ENCODE results near the gene IKZF4.
A peak's percentile ranks its signal among the peaks of the same experiment; 100 is the strongest.

IKZF4 gene

DNA sequence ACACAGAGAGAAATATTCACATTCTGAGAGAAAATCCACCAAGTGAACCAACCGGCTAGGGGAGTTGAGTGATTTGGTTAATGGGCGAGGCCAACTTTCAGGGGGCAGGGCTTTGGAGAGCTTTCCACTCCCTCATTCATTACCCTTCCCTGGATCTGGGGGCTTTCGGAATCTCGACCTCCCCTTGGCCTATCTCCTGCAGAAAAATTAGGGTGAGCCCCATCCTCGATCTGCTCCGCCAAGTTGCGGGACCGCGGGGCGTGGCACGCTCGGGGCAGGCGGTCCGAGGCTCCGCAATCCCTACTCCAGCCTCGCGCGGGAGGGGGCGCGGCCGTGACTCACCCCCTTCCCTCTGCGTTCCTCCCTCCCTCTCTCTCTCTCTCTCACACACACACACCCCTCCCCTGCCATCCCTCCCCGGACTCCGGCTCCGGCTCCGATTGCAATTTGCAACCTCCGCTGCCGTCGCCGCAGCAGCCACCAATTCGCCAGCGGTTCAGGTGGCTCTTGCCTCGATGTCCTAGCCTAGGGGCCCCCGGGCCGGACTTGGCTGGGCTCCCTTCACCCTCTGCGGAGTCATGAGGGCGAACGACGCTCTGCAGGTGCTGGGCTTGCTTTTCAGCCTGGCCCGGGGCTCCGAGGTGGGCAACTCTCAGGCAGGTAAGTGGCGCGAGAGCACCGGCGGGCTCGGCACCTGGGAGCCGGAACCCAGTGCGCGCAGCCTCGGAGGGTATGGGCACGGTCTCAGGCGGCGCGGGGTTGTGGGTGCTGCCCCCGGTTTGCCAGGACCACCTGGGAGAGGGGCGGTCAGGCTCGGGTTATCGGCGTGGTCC is 59.1 kb downstream of the IKZF4 start, which contains the start of gene ERBB3:
TSS of gene ERBB3 (plus strand) at position 443 of the 833 bp plus-strand sequence. CDS start at position 579, 136 bp downstream.
- TF ChIP-seq GATA1 (IDR thresholded peaks at IDR 0.05; ENCODE audit: low read depth, low read length) (no peak), POLR2A (IDR thresholded peaks at IDR 0.05; ENCODE audit: low read length) (no peak)
- DNase-seq: peak; percentile 67 to 85

DNA sequence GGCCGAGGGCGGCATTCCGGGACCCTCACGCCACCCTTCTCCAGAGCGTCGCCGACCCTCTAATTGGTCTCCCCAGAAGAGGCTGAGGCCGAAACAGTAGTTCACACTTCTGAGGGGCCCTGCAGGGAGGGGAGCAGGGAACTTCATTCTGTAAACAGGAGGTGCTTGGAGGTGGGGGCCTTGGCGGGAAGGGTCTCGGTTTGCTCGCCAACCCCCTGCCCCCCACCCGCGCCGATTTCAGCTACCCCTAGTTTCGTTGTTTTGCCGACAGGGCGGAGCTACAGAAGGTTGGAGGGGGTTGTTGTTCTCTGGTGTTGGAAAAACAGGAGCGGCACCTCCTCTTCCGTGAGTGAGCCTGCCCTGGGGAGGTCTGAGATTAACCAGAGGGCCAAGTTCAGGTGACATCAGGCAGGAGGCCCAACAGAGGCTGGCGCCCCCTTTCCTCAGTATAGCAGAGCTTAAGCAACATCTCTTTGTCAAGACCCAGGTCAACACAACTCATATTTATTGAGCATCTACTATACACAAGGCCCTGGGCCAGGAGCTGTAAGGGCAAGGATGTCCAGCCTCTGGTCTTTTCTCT is 59.8 kb downstream of the IKZF4 start:
- no peak for TF ChIP-seq GATA1 (IDR thresholded peaks at IDR 0.05; ENCODE audit: low read depth, low read length)
- TF ChIP-seq POLR2A (IDR thresholded peaks at IDR 0.05; ENCODE audit: low read length): no peak
- no peak for DNase-seq

DNA sequence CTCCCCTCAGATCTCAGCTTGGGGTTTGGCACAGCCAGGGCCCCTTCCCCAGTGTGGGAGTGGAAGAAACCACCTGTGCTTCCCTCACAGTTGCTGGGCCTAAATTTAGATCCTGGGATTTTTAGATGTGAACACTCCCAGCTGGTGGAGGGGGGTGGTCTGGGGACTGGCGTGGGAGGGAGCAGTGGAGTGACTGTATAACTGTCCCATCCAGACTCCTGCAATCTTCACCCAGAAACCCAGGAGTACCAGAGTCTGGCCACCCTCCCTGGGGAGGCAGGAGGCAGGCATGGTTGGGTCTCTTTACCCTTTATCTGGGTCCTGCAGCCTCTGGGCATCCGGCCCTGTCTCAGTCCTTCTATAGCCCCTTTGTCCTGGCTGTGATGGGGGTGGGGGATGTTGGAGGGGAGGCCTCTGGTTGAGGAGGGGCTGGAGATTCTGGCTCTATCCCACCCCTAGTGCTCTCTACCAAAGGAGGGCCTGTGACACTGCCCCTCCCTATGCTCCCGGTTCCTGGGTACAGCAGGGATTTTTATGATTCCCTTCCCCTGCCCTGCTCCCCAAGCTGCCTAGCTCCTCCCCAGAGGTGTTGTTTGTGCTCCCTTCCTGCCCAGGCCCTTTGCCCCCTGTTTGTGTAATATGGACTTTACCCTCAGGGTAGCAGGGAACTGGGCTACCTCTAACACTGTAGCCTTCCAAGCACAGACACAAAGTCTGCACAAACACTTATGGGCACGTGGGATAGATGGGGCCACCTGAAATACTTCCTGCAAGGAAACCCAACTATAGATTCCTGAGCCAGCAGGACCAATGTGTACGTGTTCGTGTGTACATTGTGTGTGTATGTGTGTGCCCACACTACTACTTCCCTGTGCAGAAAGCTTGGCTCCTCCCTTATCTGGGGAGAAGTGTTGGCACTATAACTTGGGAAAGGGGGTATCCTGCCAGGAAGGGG is 60.8 kb downstream of the IKZF4 start:
- no peak for DNase-seq
- TF ChIP-seq GATA1 (IDR thresholded peaks at IDR 0.05; ENCODE audit: low read depth, low read length) (no peak), POLR2A (IDR thresholded peaks at IDR 0.05; ENCODE audit: low read length) (no peak)

DNA sequence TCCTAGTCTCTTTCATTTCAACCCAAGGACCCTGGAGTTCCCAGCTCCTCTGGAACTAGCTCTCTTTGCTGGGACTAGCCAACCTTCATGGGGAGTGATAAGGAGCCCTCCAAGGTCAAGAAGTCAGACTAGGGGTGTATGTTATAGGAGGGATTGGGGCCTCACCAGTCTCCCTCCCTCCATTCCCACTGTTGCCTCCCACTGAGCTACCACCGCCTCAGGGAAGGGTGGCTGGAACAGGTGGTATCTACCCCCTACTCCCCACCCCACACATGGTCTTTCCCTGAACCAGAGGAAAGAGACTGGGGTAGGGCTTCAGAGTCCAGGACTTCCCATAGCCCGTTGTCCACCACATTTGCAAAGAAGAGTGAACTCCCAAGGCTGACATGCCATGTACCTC is 61.5 kb downstream of the IKZF4 start:
- TF ChIP-seq GATA1 (IDR thresholded peaks at IDR 0.05; ENCODE audit: low read depth, low read length) (no peak), POLR2A (IDR thresholded peaks at IDR 0.05; ENCODE audit: low read length) (no peak)

DNA sequence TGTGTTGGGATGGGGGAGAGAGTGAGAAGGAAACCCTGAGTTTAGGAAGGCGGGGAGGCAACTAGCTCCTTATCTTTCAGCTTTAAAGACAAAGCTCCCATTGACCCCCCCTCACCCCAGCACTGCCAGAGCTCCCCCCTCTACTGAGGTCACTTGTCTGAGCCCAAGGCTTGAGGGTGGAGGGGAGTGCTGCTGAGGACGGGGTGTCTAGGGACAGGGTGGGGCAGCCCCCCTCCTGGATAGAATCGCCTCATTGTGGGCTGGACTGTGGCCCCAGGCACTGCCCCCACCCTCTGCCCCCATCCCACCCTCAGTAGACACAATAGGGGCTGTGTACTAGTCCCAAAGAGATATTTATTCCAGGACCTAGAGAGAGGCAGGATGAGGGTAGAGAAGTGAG is 62.1 kb downstream of the IKZF4 start:
- no peak for DNase-seq
- TF ChIP-seq POLR2A (IDR thresholded peaks at IDR 0.05; ENCODE audit: low read length) (no peak), GATA1 (IDR thresholded peaks at IDR 0.05; ENCODE audit: low read depth, low read length) (no peak)

More for the DNA sequence above, 61.5 kb downstream of the IKZF4 start:
- DNase-seq: no peak

DNA sequence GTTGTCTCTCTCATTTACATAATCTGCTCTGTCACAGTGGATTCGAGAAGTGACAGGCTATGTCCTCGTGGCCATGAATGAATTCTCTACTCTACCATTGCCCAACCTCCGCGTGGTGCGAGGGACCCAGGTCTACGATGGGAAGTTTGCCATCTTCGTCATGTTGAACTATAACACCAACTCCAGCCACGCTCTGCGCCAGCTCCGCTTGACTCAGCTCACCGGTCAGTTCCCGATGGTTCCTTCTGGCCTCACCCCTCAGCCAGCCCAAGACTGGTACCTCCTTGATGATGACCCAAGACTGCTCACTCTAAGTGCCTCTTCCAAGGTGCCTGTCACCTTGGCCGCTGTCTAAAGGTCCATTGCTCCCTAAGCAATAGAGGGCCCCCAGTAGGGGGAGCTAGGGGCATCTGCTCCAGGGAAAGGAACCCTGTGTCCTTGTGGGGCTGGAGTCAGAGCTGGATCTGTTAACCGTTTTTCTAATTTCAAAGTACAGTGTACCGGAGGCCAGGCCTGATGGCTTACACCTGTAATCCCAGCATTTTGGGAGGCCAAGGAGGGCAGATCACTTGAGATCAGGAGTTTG is 64.2 kb downstream of the IKZF4 start:
- DNase-seq: peak; percentile 45 to 57
- no peak for TF ChIP-seq POLR2A (IDR thresholded peaks at IDR 0.05; ENCODE audit: low read length)
- no peak for TF ChIP-seq GATA1 (IDR thresholded peaks at IDR 0.05; ENCODE audit: low read depth, low read length)

DNA sequence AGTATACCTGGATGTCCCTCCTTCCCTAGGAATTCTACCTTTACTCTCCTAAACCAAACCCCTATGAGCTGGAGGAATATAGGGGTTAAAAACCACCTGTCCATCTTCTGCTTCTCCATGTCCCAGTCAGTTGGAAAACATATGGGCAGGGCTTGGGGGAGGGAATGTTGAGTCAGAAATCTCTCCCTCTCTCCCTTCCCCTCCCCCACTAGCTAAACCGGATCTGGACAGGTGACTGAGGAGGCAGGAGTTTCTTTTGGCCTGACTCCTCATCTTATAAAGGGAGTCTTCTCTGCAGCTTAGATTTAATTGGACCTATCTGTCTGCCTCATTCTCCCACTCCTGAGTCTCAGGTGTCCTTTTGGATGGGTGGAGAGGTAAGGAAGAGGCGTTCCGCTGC is 65.3 kb downstream of the IKZF4 start:
- TF ChIP-seq POLR2A (IDR thresholded peaks at IDR 0.05; ENCODE audit: low read length) (no peak), GATA1 (IDR thresholded peaks at IDR 0.05; ENCODE audit: low read depth, low read length) (no peak)
- DNase-seq: no peak

DNA sequence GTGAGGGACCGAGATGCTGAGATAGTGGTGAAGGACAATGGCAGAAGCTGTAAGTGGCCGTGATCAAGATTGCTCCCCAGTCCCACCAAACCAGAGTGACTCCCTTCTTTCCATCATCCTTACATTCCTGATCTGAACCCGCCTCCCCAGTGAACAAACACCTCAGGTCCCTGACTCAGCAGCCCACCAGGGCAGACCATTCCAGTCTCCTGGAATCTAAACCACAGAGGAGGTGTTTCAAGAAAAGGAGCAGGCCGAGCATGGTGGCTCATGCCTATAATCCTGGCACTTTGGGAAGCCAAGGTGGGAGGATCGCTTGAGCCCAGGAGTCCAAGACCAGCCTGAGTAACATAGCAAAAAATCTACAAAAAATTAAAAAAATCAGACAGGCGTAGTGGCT is 65.8 kb downstream of the IKZF4 start:
- no peak for DNase-seq
- TF ChIP-seq GATA1 (IDR thresholded peaks at IDR 0.05; ENCODE audit: low read depth, low read length) (no peak), POLR2A (IDR thresholded peaks at IDR 0.05; ENCODE audit: low read length) (no peak)

DNA sequence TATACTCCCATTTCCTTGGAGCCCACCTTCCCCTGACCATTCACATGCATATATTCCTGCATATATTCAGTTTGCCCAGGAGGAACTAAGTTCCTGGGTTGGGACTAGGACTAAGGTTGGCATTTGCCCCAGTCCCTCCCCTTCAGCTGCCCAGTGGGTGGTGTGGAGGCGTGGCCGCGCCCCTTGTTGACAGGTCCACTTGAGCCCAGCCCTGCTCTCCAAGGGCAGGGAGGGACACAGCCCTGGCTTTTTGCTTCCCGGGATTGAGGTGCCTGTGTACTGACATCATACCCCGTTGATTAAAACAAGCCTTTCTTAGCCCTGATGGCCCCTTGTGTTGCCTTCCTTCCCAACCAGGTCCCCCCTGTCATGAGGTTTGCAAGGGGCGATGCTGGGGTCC is 66.4 kb downstream of the IKZF4 start:
- TF ChIP-seq GATA1 (IDR thresholded peaks at IDR 0.05; ENCODE audit: low read depth, low read length): no peak
- TF ChIP-seq POLR2A (IDR thresholded peaks at IDR 0.05; ENCODE audit: low read length): no peak

More for the DNA sequence above, 66.4 kb downstream of the IKZF4 start:
- DNase-seq: no peak
